Activated effector memory CD4-positive, alpha-beta T cell treated with anti-CD3 and anti-CD28 coated beads, Interleukin-2, amount 50 U/mL, for 16 hours (primary cell): Measurements from ENCODE around the gene MYO18A.

Source experiments
- DNase-seq: peaks from one replicate; pipeline ENCODE4 v3.0.0-alpha.2; 2020

Gene MYO18A

DNA sequence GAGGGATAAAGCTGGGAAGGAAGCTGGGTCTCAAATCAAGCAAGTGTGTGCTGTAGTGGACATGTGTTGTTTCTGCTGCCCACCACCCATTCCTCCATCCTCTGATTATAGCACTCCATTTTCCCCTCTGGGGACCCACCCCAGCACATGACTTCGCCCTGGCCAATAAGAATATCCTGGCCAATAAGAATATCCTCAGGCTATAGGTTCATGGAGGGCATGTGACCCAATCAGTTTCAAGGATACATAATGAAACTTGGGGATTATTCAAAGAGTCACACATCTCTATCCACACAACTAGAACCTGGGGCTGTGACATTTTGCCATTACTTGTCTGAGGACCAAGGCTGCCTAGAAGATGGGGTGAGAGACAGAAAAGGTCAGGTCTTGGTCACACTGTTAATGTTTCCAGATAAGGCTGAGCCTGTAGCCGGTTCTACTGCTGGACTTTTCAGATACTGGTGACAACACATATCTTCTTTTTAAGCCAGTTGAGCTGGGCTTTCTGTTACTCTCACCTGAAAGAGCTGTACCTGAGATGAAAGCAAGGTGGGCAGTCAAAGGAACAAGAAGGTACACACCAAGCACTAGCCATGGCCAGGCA lies 33.7 kb downstream of the MYO18A start:
- no peak for DNase-seq

DNA sequence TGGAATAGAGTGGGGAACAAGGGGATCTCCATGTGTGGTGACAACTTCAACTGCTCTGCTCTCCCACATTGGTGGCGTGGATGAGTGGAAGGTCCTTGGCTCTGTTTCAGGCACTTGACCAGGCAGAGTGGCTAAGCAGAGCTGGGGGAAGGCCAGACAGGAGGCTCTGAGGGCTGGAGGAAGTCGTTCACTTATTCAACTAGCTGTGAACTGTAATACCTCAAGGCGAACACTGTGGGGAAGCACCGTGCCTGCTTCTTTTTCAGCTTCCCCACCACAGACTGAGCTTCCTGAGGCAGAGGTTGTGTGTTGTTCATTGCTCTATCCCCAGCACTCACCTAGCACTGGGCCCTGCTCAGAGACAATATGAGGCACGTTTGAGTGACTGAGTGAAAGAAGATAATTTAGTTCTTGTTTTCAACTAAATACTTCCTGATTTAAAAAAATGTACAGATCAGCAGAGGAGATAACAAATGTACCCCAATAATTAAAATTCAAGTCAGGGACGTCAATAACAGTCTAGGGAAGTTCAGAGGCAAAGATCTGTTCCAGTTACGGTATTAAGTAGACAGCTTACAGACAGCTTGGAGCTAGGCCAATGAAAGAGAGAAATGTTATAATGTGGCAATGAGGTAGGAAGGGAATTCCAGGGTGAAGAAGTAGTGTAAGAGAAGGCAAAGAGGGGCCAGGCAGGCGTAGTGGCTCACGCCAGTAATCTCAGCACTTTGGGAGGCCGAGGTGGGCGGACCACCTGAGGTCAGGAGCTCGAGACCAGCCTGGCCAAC lies 34.7 kb downstream of the MYO18A start:
- DNase-seq = peak; percentile 87

DNA sequence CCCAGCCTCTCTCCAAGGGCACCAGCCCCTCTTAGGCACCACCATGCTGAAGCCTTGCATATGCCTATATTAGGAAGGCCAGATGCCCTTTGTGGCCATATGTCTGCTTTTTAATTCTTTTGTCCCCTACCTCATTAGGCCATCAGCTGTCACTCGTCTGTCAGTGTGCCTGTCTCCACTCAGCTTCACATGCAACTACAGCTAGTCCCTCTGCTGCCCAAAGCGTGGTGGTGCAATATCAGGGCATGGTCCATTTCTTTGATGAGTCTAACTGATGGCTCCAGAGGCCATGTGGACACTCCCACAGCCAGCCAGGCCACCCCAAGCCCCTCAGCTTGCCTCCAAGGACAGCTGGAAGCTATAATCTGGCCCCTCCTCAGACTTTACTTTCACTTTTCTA lies 36.3 kb downstream of the MYO18A start:
- no peak for DNase-seq

DNA sequence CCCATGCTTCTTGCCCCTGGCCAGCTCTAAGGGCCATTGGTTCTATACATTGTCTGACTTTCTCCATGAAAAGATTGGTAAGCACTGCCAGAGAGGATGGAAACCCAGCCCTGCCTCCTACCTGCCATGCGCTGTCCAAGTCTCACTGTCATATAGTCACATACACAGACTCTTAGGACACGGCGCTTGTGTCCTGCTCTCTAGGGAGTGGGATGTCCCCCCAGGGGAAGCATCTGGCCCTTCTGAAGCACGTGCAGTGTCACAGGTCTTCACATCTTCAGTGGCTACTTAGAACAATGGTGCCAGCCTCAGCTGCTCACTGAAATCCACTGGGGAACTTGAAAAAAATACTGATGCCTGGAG lies 38.7 kb downstream of the MYO18A start:
- DNase-seq = no peak

DNA sequence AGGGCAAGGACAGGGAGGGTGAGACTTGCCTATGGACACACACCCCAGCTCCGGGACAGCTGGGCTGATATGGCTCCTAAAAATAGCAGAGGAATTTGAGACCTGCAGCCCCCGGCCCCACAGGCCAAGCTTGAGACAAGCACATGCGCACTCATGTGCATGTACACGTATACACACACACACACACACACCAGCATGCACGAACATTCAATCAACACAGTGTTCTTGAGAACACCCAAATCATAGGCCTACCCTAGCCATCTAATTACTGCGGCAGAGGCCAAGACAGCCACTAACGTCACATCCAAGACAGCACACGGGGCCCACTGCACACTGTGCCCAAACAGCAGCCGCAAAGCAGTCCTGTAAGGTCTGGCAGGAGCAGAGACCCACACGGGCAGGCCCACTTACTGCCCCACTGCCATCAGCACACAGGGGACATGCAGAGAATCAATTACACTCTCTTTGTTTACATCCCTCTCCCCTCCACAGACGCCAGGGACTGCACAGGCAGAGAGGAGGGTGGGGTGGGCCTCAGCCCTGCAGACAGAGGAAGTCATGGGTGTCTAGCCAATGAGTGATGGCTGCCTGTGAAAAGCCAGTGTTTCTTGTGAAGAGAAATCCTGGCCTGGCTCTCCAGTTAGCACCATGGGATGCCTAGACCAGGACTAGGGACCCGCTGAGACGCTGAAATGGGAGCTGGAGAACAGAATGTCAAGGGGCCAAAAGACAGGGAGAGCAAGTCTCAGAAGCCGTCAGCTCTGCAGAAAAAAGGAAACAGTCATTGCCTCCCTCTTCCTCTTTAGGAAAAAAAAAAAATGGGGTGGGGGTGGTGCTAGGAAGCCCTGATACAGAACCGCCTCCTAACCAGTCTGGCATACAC lies 39.3 kb downstream of the MYO18A start:
- peak; percentile 81 for DNase-seq

DNA sequence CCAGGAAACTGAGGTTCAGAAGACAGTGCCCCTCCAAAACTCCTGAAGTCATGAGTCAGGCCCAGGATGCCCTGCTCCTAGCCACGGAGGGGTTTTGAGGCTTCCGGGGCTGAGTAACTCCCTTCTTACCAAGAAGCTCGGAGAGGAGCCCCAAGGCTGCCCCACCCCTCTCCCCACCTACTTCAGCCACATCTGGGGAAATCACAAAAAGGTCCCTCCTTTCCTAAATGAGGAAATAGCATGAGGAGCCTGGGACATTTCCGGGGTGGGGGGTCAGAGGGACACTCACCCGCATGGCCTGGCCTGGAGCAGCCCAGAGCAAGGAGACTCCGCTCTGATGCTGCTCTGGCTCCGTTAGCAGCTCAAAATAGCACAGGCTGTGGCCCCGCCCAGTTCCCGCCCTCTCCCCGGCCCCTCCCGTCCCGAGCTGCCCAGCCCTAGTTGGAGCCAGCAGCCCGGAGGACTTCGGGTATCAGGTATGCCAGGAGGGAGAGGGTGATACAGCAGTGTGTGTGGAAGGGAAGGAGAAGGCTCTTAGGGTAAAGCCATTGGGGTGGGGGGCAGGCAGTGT lies 40.1 kb downstream of the MYO18A start:
- DNase-seq = peak; percentile 93

DNA sequence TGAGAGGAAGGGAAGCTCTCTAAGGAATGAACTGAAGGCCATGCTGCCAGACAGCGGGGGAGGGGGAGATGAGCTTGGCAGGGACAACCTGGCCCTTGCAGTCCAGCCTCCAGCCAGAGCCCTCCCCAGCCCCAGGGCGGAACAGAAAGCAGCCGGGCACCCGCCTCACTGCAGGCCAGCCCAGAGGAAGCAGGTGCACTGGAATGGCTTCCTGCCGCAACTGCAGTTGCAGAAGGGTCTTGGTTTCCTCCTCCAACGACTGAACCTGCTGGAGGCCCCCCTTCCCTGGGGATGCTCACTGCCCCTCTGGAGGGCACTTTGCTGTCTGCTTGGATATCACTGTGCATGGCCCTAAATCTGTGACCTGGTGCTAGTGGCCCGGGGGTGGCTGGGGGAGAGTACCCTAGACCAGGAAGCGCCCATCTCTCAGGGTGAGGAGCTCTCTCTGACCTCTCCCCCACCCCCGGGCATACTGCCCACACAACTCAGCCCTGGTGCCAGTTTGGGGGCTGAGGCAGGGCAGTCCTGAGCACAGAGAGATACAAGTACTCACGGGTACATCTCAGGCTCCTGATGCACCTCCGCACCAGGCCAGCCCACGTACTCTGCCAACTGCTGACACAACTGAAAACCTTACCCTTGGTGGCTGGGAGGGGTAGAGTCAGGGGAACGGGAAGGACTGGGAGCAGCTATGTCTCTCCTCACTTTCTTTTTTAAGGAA lies 41.1 kb downstream of the MYO18A start:
- peak; percentile 77 for DNase-seq

DNA sequence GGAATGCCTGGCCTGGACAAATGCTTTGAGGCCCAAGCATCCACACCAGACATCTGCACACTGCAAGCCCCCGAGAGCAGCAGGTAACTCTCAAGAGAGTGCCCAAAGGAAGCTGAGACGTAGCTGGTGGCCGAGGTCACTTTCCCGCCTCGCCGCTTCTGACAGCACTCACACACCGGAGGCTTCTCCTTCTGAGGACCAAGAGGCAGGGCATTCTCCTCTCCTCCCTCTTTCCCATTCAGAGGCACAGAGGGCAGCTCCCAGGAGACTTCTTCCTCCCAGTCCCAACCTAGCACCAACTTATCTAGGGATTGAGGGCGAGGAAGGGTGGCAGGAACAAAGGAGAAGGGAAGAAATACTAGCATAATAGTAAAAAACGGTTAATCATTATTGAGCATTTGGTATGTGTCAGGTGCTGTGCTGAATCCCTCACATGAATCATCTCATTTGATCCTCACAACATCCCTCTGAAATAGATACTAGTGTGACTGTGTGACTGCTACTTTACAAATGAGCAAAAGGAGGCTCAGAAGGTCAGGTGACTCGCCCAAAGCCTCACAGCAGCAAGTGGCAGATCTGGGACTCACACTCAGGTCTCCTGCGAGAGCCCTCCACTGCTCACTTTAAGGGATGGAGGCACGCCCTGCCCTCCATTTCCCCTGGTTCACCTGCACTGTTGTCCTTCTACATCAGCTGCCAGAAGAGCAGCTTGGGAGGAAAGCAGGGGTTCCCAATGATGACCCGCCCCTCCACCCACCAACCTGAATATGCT lies 41.8 kb downstream of the MYO18A start:
- peak; percentile 85 for DNase-seq

DNA sequence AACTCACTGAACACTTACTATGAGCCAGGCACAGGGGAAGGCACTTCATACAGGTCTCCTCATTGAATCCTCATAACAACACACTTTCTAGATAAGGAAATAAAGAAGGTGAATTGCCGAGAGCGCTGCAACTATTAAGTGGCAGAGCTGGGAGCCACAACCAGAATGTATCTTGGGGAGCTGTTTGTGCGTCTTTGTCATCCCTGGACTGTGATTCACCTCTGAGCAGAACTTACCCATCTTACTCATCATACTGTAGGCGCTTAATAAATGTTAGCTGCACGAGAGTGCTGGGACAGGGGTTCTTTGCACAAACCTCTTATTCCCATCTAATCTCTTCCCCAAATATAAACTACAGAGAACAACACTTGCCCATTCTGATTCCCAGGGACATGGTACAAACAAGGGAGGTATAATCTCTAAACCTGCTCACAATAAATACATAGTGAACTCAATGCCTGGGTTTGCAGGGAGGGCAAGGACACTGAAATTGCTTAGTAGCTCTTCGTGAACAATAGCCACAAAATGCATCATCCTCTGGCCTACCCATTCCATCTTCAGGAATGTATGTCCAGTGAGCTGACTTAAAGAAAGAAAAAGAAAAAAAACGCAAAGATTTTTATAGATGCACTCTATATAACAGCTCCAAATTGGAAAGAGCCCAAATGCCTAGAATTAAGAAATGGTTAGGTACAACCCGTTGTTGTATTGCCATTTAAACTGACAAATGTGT lies 43.0 kb downstream of the MYO18A start:
- peak; percentile 69 for DNase-seq

DNA sequence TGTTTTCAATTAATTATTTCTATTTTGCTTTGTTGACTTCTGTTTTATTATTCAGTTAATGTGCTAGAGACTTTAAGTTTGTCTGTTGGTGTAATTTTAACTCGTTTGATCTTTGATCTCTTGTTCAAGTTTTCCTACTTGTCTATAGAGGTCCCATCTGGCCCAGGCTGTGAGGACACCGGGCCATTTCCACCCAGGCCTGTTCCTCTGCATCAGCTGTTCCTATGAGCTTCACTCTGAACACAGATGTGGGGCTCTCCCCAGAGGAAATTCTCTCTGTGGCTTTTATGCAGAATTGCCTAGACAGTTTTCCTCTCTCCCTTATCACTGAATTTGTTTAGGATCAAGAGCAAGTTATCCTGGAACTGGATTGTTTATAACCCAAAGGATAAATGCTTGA lies 44.7 kb downstream of the MYO18A start:
- no peak for DNase-seq

DNA sequence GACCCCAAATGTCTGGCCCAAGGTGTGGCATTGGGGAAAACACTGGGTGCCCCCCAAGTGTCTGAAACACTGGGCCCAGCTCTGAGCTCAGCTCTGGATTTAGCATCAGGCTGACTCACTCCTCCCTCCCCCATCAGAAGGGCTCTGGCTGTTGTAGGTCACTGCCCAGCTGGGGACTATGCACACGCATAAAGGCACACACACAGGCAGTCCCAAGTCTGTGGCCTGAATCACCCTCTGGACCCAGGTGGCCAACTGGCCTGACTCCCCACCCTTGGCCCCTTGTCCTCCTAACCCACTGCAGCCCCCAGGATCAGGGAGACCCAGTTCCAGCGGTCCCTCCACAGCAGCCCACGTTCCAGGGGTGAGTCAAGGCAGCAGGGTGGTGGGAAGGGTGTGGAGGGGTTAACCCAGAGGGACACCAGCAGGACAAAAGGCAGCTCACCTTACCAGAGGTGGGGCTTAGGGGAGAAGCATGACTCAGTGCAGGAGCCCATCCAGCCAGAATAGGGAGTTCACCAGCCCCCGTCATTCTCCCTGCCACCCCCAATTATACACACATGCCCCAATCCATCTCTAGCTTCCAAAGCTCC lies 47.0 kb downstream of the MYO18A start:
- DNase-seq = no peak

DNA sequence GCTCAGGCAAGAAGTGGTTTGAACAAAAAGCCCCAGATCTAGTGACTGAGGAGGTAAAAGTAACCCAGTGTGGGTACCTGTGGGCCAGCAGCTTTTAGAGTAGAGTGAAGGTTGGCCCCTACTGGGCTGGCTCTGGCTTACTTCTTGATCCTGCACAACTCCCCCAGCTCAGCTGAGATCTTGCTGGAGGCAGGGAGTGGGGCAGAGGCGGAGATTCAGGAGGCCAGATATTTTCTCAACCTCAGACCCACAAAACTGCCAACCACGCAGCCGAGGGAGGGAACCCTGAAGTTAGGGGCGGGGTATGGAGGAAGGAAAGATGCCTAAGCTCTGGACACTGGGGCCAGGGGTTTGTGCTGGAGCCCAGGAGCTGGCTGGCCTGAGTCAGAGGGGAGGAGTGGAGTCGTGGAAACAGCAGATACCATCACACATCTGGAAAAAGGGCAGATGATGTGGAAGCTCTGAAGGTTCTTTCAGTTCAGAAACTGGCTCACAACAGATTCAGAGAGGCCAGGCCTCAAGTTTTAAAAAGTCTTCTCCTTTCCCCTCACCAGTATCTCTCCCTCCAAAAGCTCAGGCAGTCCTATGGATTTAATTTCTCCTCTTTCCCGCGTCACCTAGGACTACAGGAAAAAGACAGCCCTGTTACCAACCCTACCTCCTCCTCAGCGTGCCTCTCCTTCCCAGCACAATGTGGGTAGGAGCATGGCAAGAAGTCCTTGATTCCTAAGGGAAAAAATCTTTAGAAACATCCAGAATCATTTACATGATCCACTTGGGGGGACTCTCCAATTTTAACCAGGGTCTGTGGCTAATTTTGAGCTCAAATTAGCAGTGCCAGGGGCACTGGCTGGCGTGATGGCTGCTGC lies 48.1 kb downstream of the MYO18A start:
- DNase-seq = no peak

DNA sequence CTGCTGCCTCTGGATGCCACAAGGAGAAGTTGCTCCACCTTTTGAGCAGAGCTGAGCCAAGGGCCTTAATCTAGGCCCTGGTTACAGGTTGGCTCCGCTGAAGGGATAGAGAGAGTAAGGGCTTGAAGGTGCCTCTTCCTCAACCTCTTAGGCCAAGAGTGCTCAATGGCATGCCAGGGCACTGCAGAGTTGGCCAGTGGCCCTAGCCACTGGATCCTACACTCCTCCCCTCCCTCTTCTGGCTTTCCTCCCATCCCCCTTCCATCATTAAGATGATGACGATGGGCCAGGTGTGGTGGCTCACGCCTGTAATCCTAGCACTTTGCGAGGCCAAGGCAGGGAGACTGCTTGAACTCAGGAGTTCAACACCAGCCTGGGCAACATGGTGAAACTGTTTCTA lies 50.5 kb downstream of the MYO18A start:
- no peak for DNase-seq

DNA sequence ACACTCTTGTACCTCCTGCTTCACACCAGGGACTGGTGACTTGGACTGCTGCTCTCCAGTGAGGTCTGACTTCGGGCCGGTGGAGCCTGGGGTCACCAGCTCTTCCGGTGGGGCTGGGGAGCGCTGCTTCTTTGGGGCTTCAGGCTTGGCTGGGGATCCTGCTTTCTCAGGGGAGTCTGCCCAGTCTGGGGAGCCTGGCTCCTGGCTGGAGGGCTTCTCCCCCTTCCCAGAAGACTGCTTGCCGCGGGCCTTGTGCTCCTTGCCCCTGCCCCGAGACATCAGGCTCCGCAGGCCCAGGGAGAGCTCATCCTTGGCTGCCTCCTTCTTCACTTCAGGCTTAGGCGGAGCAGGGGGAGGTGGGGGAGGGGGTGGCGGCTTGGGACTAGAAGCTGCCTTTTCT lies 52.4 kb downstream of the MYO18A start:
- DNase-seq = no peak

DNA sequence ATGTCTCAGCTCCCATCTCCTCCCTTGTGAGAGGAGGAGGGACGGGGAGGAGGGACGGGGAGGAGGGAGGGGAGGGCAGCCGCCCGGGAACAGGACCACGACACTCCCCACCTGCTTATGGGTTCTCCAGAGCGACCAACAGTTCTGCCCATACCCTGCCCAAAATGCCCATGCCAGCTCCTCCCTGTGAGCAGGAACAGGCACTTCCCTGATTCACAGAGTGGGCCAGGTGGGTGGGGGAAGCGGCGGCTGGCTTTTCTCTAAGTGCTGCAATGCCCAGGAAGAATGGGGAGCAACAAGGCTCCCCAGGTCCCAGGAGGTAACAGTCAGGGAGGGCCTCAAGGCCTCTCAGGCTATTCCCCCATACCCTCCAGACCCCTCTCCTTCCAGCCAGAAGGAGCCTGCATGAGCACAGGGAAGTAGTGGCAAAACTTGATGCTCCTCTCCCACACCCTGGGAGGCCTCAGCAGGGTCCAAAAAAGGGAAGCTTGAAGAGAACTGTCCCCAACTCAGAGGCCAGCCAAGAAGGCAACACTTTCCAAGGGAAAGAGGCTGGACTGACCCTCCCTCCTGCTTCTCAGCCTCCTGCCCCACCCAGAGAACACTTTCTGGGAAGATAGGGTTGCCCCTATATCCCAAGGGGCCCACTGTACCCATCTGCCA lies 53.8 kb downstream of the MYO18A start:
- DNase-seq = no peak

DNA sequence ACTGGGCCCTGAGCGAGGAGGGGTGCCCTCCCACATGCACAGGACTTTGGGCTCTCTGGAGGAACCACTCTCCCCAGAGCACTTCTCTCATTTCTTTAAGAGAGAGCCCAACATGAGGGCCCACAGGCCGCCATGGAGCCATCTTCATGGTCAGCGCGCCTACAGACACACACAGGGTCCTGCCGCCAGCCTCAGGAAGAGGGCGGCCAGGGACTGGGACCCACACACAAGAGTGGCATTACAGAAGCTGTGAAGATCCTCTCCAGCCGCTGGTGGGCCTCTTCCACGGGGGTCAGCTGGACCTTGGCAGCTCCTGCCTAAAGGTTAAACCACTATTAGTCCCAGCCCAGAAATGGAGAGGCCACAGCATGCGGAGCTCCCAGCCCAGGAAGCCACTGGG lies 54.5 kb downstream of the MYO18A start:
- DNase-seq = no peak

DNA sequence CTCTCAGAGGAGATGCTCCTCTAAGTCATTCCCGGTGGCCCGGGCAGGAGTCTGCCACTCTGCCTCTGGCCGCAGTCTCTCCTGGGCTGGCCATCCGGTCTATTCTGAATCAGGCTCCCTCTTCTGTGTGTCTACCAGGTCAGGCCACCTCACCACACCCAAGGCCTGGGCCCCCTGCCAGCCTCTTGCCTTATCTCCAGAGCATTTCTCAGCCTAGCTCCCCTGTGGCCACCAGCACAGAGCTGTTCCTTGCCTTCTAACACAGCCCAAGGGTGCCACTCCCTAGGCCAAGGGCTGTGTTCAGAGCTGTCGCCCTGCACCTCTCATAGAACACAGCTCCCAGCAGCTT lies 55.3 kb downstream of the MYO18A start:
- DNase-seq = no peak

DNA sequence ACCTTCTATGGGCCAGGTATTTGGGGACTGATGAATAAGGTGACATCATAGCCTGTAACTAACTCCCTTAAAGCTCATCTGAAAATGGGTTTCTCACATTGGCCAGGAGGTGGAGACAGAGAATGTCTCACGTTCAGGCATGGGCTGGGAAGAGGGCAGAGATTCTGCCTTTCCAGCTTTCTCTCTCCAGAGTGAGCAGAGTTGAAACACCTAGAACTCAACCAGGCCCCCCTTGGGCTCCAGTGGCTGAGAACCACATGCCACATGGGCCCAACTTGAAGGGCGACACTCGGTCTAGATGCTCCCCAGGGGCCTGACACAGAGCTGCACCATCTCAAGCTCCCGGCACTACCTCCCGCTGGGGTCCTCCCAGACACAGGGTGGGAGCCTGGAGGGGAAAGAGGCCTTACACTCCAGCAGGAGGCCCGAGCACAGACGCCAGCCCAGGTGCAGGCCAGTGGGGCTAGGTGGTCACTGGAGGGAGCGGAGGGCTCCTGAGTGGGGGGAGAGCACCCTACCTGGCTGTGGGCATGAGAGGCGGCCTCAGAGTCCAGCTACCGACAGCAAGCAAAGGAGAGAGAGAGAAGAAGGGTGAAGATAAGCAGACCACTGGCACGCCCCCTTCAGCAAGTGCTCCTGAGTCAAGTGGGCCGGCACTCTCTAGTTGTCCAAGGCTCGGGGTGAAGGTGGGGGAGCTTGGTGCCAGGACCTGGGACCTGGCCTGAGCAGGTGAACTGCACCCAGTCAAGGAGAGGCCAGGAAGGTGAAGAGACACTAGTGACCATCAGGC lies 55.9 kb downstream of the MYO18A start:
- peak; percentile 72 for DNase-seq

DNA sequence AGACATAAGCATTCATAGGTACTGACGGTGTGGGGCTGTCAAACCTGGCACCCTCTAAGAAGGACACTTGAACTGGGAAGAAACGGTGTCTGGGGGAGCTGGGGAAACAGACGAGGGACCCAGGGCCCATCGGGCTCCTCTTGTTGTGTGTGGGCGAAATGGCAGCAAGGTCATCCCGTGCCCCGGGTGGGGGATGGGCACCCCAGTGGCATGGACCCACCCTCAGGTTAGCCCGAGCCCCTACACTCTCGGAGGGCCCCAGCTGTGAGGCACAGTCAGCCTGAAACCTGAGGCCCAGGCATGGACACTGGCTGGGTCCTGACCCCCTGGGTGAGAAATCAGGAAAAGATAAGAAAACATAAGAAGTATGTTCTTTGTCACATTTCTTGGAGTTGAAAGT lies 57.1 kb downstream of the MYO18A start:
- no peak for DNase-seq
